Endodermal cell (in vitro differentiated cells): Measurements from ENCODE around the gene FAM13C. TPM values are rescaled to one million over a fixed set of nuclear protein-coding genes. Genes with fewer than 3 reads are reported as not detected.

Experiments used
- DNase-seq: peaks from one replicate; pipeline ENCODE4 v3.0.0-alpha.2; 2017
- H3K27ac ChIP-seq: 2 replicates; pipeline ENCODE4 v1.5.1; 2013; ENCODE audit warnings: mild to moderate bottlenecking, low read depth, low read length, moderate library complexity
- H3K27me3 ChIP-seq: 2 replicates; pipeline ENCODE4 v1.6.1; 2013; ENCODE audit warnings: mild to moderate bottlenecking, low read length, moderate library complexity; ENCODE audit not compliant: insufficient read depth, control insufficient read depth, poor library complexity, severe bottlenecking
- H3K36me3 ChIP-seq: 2 replicates; pipeline ENCODE4 v1.7.0; 2013; ENCODE audit warnings: mild to moderate bottlenecking, low read length, moderate library complexity; ENCODE audit not compliant: control insufficient read depth, insufficient read depth
- H3K4me1 ChIP-seq: one replicate; pipeline ENCODE4 v1.7.0; 2013; ENCODE audit warnings: low read length; ENCODE audit not compliant: control insufficient read depth, insufficient read depth
- H3K4me3 ChIP-seq: 2 replicates; pipeline ENCODE4 v1.5.1; 2013; ENCODE audit warnings: mild to moderate bottlenecking, low read length, moderate library complexity
- H3K9ac ChIP-seq: 2 replicates; pipeline ENCODE4 v1.6.1; 2013; ENCODE audit warnings: mild to moderate bottlenecking, low read length, moderate library complexity; ENCODE audit not compliant: poor library complexity, severe bottlenecking; ENCODE audit errors: extremely low read depth
- H3K9me3 ChIP-seq: 2 replicates; pipeline ENCODE4 v1.6.1; 2013; ENCODE audit warnings: mild to moderate bottlenecking, low read length, moderate library complexity; ENCODE audit not compliant: control insufficient read depth
- H3K27ac Mint-ChIP-seq: 2 replicates; pipeline ENCODE4 v1.8.0; 2020; ENCODE audit warnings: mixed read lengths
- H3K27me3 Mint-ChIP-seq: 2 replicates; pipeline ENCODE4 v1.8.0; 2021; ENCODE audit warnings: mild to moderate bottlenecking, mixed read lengths; ENCODE audit not compliant: insufficient read depth
- H3K36me3 Mint-ChIP-seq: 2 replicates; pipeline ENCODE4 v1.8.0; 2020; ENCODE audit warnings: low read depth, mixed read lengths
- H3K4me1 Mint-ChIP-seq: 2 replicates; pipeline ENCODE4 v1.8.0; 2020; ENCODE audit warnings: mixed read lengths
- H3K4me3 Mint-ChIP-seq: 2 replicates; pipeline ENCODE4 v1.8.0; 2020; ENCODE audit warnings: mild to moderate bottlenecking, moderate library complexity, mixed read lengths
- H3K9me3 Mint-ChIP-seq: 2 replicates; pipeline ENCODE4 v1.8.0; 2020; ENCODE audit warnings: mild to moderate bottlenecking, mixed read lengths
- CTCF ChIP-seq: fragments of 200-600 bp; sonication (generic); conservative IDR thresholded peaks from 2 replicates; pipeline ENCODE4 v1.5.0; 2021; ENCODE audit warnings: antibody characterized with exemption, mild to moderate bottlenecking
- WGBS, 2 experiments: methylation state at CpG; one replicate each; pipeline versions ENCODE4 v1.1.5 to v1.1.7; 2013; ENCODE audit warnings: missing lambda C conversion rate in 2 of 2, mixed read lengths in 1 of 2; ENCODE audit not compliant: insufficient coverage in 1 of 2, insufficient read length in 1 of 2; 5-methylcytosine and 5-hydroxymethylcytosine counted together
- total RNA-seq, 2 donors: library from RNA; stranded (reverse); fragmentation: NEBNext Ultra II Directional in 1 of 2; extraction: Animal tissue kit (Norgen Biotek cat#: 25700) in 1 of 2; gene quantifications; 2 replicates in 1 of 2; 3 replicates in 1 of 2; pipeline ENCODE4 v1.2.1, GENCODE V29; 2021

FAM13C gene
- total RNA-seq, 2 donors from 2014 or later, result 2.5 to 3.7 TPM

GRCh38 chr10:59340285-59340684 lies 22.1 kb downstream of the FAM13C start:
- Histone ChIP-seq H3K36me3 (peaks cover 16% of the 10 kb centered on the region), H3K9ac (no peak overlapping the region), H3K4me1 (peaks cover 2% of the 10 kb centered on the region), H3K4me3 (no peak overlapping the region), H3K9me3 (no peaks in the 10 kb centered on the region), H3K27ac (no peak overlapping the region), H3K27me3 (no peaks in the 10 kb centered on the region)
- Mint-ChIP-seq H3K27ac (no peak overlapping the region), H3K9me3 (no peaks in the 10 kb centered on the region), H3K27me3 (peaks cover 13% of the 10 kb centered on the region), H3K4me3 (no peak overlapping the region), H3K36me3 (peaks cover 2% of the 10 kb centered on the region), H3K4me1 (no peaks in the 10 kb centered on the region)
- no peak for TF ChIP-seq CTCF
- DNase-seq, result no peak
- WGBS, 2 experiments, result 100% methylated on average over 1 of the region's 1 CpG; no CpG with 5 or more reads in 1 of the 2 experiments

- DNase-seq, result no peak
- Histone ChIP-seq H3K4me1 (no peaks in the 10 kb centered on the region), H3K4me3 (no peak overlapping the region), H3K36me3 (peaks cover 13% of the 10 kb centered on the region), H3K27me3 (no peaks in the 10 kb centered on the region), H3K9me3 (no peaks in the 10 kb centered on the region), H3K9ac (no peak overlapping the region), H3K27ac (no peak overlapping the region)
- Mint-ChIP-seq H3K4me3 (no peak overlapping the region), H3K4me1 (no peaks in the 10 kb centered on the region), H3K27me3 (peaks cover 13% of the 10 kb centered on the region), H3K9me3 (no peaks in the 10 kb centered on the region), H3K27ac (no peak overlapping the region), H3K36me3 (peaks cover 2% of the 10 kb centered on the region)
- WGBS, 2 experiments, result 95% methylated on average over 1 of the region's 1 CpG; no CpG with 5 or more reads in 1 of the 2 experiments
- TF ChIP-seq CTCF, result no peak
Observed at GRCh38 chr10:59339351-59339750, 23.0 kb downstream of the FAM13C start.

GRCh38 chr10:59337201-59337652 lies 25.1 kb downstream of the FAM13C start:
- Histone ChIP-seq H3K4me1 (no peaks in the 10 kb centered on the region), H3K9me3 (no peaks in the 10 kb centered on the region), H3K9ac (no peak overlapping the region), H3K27me3 (no peaks in the 10 kb centered on the region), H3K4me3 (no peak overlapping the region), H3K36me3 (peaks cover 9% of the 10 kb centered on the region), H3K27ac (peak overlapping the region; percentile 2)
- H3K9me3 Mint-ChIP-seq, result no peaks in the 10 kb centered on the region
- no peak for TF ChIP-seq CTCF
- H3K36me3 Mint-ChIP-seq, result no peaks in the 10 kb centered on the region
- H3K4me1 Mint-ChIP-seq, result no peaks in the 10 kb centered on the region
- H3K27ac Mint-ChIP-seq, result no peak overlapping the region
- no peak overlapping the region for H3K4me3 Mint-ChIP-seq
- H3K27me3 Mint-ChIP-seq, result peaks cover 19% of the 10 kb centered on the region
- DNase-seq, result no peak
